Natural killer cell (primary cell): ENCODE results near the gene USP48. TPM values are rescaled to one million over a fixed set of nuclear protein-coding genes. Genes with fewer than 3 reads are reported as not detected.

Experiments
- ATAC-seq, 3 donors: fragments of 150-1000 bp in 2 of 3; fragments of 200-7000 bp in 1 of 3; cut with Tn5 transposase; 1 replicate in 1 of 3; 2 replicates in 2 of 3; pipeline ENCODE4 v1.10.0; 2021; ENCODE audit warnings: mild to moderate bottlenecking in 2 of 3, moderate library complexity in 2 of 3
- DNase-seq, 2 donors: peaks; one replicate each; pipeline versions ENCODE4 v3.0.0 to v3.0.0-alpha.2; 2013 to 2021; ENCODE audit warnings: mixed read lengths in 1 of 2
- H3K27ac ChIP-seq: one replicate; pipeline ENCODE4 v1.5.1; 2013; ENCODE audit warnings: mild to moderate bottlenecking, low read length
- H3K27me3 ChIP-seq: one replicate; pipeline ENCODE4 v1.6.1; 2013; ENCODE audit warnings: low read length; ENCODE audit not compliant: control insufficient read depth, insufficient read depth
- H3K36me3 ChIP-seq: one replicate; pipeline ENCODE4 v1.6.1; 2013; ENCODE audit warnings: low read length; ENCODE audit not compliant: control insufficient read depth, insufficient read depth
- H3K4me1 ChIP-seq: one replicate; pipeline ENCODE4 v1.6.1; 2013; ENCODE audit warnings: low read length; ENCODE audit not compliant: control insufficient read depth, insufficient read depth
- H3K4me3 ChIP-seq: one replicate; pipeline ENCODE4 v1.5.1; 2013; ENCODE audit warnings: low read length
- H3K9me3 ChIP-seq: one replicate; pipeline ENCODE4 v1.6.1; 2013; ENCODE audit warnings: low read length; ENCODE audit not compliant: control insufficient read depth, insufficient read depth
- H3K27ac Mint-ChIP-seq, 2 donors: one replicate each; pipeline ENCODE4 v1.8.0; 2022; ENCODE audit warnings: mild to moderate bottlenecking in 2 of 2, mixed read lengths in 2 of 2, moderate library complexity in 1 of 2
- H3K27me3 Mint-ChIP-seq, 2 donors: one replicate each; pipeline ENCODE4 v1.8.0; 2022; ENCODE audit warnings: low read depth in 2 of 2, mixed read lengths in 2 of 2
- H3K36me3 Mint-ChIP-seq: one replicate; pipeline ENCODE4 v1.8.0; 2022; ENCODE audit warnings: mixed read lengths
- H3K4me1 Mint-ChIP-seq, 2 donors: one replicate each; pipeline ENCODE4 v1.8.0; 2022; ENCODE audit warnings: mixed read lengths in 2 of 2
- H3K4me3 Mint-ChIP-seq: one replicate; pipeline ENCODE4 v1.8.0; 2022; ENCODE audit warnings: mild to moderate bottlenecking, moderate library complexity, mixed read lengths
- H3K9me3 Mint-ChIP-seq, 2 donors: one replicate each; pipeline ENCODE4 v1.8.0; 2022; ENCODE audit warnings: mixed read lengths in 2 of 2
- CTCF ChIP-seq: fragments of 200-600 bp; IDR thresholded peaks from one replicate; pipeline ENCODE4 v1.8.0; 2022; ENCODE audit warnings: antibody characterized with exemption
- WGBS: methylation state at CpG from one replicate; pipeline ENCODE4 v1.1.7; 2013; ENCODE audit warnings: missing lambda C conversion rate; ENCODE audit not compliant: insufficient coverage; 5-methylcytosine and 5-hydroxymethylcytosine counted together
- intact Hi-C: fragments of 100-400 bp; cut with micrococcal nuclease; formaldehyde crosslinking; loops from one replicate; pipeline ENCODE4 v1.14.2; 2022
- total RNA-seq, 4 donors: library from RNA; stranded (reverse); fragments of 120-200 nt in 1 of 4; gene quantifications; one replicate each; pipeline versions ENCODE4 v1.2.3 to v1.2.4, GENCODE V29; 2013 to 2022

USP48 gene
- total RNA-seq, 3 donors from 2014 or later (not counting 1 experiment from before 2014, with no cell fraction given): 71.4 to 127 (median 90.5) TPM

DNA sequence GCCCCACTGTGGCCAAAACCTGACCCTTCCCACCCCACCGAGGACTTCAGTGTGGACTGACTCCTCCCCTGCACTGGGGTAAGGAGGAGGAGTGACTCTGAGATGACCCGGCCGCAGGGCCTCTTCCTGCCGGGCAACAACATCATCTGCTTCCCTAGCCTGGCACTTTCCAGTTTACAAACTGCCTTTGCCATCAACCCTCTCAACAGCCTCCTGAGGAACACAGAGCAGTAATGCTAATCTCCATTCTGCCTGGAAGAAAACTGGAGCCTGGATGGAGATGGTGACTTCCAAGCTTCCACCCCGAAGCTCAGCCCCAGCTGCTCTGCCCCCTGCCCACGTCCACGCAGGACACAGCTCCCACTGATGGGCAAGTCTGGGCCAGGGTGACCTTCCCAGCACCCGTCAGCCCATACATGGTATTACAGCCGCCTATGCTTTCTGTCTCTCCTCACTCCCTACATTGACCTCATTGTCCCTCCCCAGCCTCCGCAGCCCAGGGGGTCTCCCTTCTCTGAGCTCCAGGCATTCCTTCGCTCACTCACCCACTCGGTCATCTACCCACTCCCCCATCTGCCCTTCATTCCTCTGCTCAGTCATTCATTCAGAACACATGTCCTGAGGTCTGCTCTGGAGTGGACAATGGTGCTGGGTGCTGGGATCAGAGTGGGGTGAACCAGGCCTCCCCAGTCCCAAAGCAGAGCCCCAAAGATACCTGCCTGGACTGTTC is 148.0 kb downstream of the USP48 start:
- ATAC-seq (no peak), DNase-seq (no peak)
- H3K9me3 ChIP-seq: no peaks in the 10 kb centered on the region
- intact Hi-C loops: no loop called here
- no peaks in the 10 kb centered on the region for H3K36me3 ChIP-seq
- no peak overlapping the region for H3K27ac ChIP-seq
- no peaks in the 10 kb centered on the region for H3K4me1 Mint-ChIP-seq
- 88% methylated on average over 11 of the region's 12 CpGs for WGBS
- no peak overlapping the region for H3K4me3 ChIP-seq
- H3K27me3 Mint-ChIP-seq: peaks cover 0 to 8% of the 10 kb centered on the region in 2 donors
- TF ChIP-seq CTCF: no peak
- H3K4me1 ChIP-seq: no peaks in the 10 kb centered on the region
- no peak overlapping the region for H3K27ac Mint-ChIP-seq
- H3K36me3 Mint-ChIP-seq: no peaks in the 10 kb centered on the region
- no peaks in the 10 kb centered on the region for H3K9me3 Mint-ChIP-seq
- H3K4me3 Mint-ChIP-seq: no peak overlapping the region
- H3K27me3 ChIP-seq: no peaks in the 10 kb centered on the region

DNA sequence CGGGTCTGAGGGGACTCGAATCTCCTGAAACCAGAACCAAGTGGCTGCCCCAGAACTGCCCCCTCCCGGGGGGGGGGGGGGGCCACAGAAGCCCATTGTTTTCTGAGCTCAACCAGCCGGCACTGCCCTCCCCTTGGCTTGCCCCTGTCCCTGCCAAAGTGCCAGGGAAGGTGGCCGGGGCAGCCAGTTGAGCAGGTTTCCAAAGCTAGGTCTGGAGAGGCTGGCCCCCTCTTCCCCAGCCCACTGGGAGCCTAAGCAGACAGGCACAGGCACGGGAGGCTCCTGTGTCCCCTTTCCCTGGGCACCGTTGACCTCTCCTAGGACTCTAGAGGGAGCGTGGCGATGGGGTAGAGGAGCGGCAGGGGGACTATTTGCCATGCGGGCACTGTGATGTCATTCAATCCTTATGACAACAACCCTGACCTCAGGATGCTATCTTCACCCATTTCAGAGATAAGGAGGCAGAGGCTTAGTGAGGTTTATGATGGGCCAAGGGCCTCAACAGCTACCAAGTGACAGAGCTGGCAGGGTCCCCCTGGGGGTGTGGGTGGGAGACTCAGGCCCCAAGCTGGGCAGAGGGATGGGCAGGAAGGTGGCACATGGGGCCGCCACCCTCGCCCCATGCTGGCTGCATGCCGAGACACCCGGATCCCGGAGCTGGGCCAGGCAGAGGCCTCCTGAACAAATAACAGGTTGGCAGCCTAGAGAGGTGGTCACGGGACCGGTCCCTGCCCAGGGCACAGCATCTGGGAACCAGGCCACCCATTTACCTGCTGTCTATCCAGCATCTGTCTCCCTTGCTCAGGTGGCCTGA is 148.8 kb downstream of the USP48 start:
- TF ChIP-seq CTCF: no peak
- no peaks in the 10 kb centered on the region for H3K9me3 Mint-ChIP-seq
- ATAC-seq: no peak
- no peaks in the 10 kb centered on the region for H3K9me3 ChIP-seq
- H3K27ac ChIP-seq: no peak overlapping the region
- H3K4me3 Mint-ChIP-seq: no peak overlapping the region
- H3K36me3 Mint-ChIP-seq: no peaks in the 10 kb centered on the region
- H3K4me1 Mint-ChIP-seq: no peaks in the 10 kb centered on the region
- no peak overlapping the region for H3K27ac Mint-ChIP-seq
- WGBS: 87% methylated on average over 17 of the region's 18 CpGs
- DNase-seq: no peak
- intact Hi-C loops: no loop called here
- H3K27me3 Mint-ChIP-seq: peaks cover 0 to 8% of the 10 kb centered on the region in 2 donors
- H3K36me3 ChIP-seq: no peaks in the 10 kb centered on the region
- H3K4me1 ChIP-seq: no peaks in the 10 kb centered on the region
- no peaks in the 10 kb centered on the region for H3K27me3 ChIP-seq
- no peak overlapping the region for H3K4me3 ChIP-seq

DNA sequence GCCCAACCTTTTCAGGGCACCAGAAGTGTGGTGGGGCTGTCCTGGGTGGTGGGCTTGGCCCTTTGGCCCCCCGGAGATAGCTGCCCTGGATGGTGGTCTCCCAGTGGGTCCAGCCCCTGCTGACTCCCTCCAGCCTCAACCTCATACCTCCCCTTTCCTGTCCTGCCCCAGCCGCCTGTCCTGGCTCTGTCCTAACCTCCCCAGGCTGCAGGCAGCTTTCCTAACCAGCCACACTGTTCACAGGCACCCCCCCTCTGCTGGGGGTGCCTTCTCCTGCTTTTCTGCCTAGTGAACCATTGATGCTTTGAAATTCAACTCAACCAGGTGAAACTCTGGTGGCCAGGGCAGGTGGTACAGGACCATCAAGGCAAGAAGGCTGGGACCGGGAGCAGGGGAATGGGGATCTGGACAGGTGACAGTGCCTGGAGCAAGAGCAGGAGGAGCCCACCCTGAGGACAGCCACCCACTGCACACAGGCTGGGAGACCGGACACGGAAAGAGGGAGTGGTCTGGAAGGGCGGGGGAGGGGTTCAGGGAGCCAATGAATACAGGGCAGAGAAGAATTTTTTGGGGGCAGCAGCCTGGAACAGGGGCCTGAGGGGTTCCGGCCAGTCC is 149.7 kb downstream of the USP48 start:
- DNase-seq (no peak), ATAC-seq (no peak)
- no peak for TF ChIP-seq CTCF
- no peak overlapping the region for H3K27ac Mint-ChIP-seq
- no peaks in the 10 kb centered on the region for H3K9me3 Mint-ChIP-seq
- Histone ChIP-seq H3K9me3 (no peaks in the 10 kb centered on the region), H3K27me3 (no peaks in the 10 kb centered on the region), H3K27ac (no peak overlapping the region), H3K4me3 (no peak overlapping the region), H3K4me1 (no peaks in the 10 kb centered on the region), H3K36me3 (no peaks in the 10 kb centered on the region)
- no peaks in the 10 kb centered on the region for H3K4me1 Mint-ChIP-seq
- peaks cover 0 to 8% of the 10 kb centered on the region in 2 donors for H3K27me3 Mint-ChIP-seq
- H3K36me3 Mint-ChIP-seq: no peaks in the 10 kb centered on the region
- WGBS: 87% methylated on average over 7 of the region's 7 CpGs
- intact Hi-C loops: no loop called here
- no peak overlapping the region for H3K4me3 Mint-ChIP-seq
